CD4-positive, CD25-positive, alpha-beta regulatory T cell (primary cell): Measurements from ENCODE around the gene HOXA4. TPM values are rescaled to one million over a fixed set of nuclear protein-coding genes. Genes with fewer than 3 reads are reported as not detected.

ENCODE experiments used
- ATAC-seq, 2 donors: fragments of 150-1000 bp; cut with Tn5 transposase; one replicate each; pipeline ENCODE4 v1.10.0; 2021; ENCODE audit warnings: low read depth in 2 of 2, moderate number of reproducible peaks in 2 of 2, moderate library complexity in 1 of 2
- DNase-seq, 3 donors: peaks; one replicate each; pipeline versions ENCODE4 v3.0.0 to v3.0.0-alpha.2; 2012 to 2022; ENCODE audit warnings: mixed read lengths in 1 of 3
- H3K27ac ChIP-seq: one replicate; pipeline ENCODE4 v1.7.0; 2013; ENCODE audit warnings: mild to moderate bottlenecking, low read length; ENCODE audit not compliant: insufficient read depth, poor library complexity, severe bottlenecking
- H3K27me3 ChIP-seq: one replicate; pipeline ENCODE4 v1.7.0; 2013; ENCODE audit warnings: low read length; ENCODE audit not compliant: control insufficient read depth, insufficient read depth
- H3K36me3 ChIP-seq: one replicate; pipeline ENCODE4 v1.7.0; 2013; ENCODE audit warnings: mild to moderate bottlenecking, low read length, moderate library complexity; ENCODE audit not compliant: control insufficient read depth, insufficient read depth
- H3K4me1 ChIP-seq: 2 replicates; pipeline ENCODE4 v1.7.0; 2013; ENCODE audit warnings: mild to moderate bottlenecking, low read length; ENCODE audit not compliant: insufficient read depth, control insufficient read depth, poor library complexity, severe bottlenecking
- H3K4me3 ChIP-seq: one replicate; pipeline ENCODE4 v1.7.0; 2013; ENCODE audit warnings: low read depth, mild to moderate bottlenecking, low read length, moderate library complexity
- H3K9me3 ChIP-seq, 2 experiments: 1 replicate in 1 of 2; 2 replicates in 1 of 2; pipeline ENCODE4 v1.7.0; 2013; ENCODE audit warnings: low read length in 2 of 2, mild to moderate bottlenecking in 1 of 2, moderate library complexity in 1 of 2; ENCODE audit not compliant: control insufficient read depth in 2 of 2
- H3K27ac Mint-ChIP-seq, 3 donors: one replicate each; pipeline ENCODE4 v1.8.0; 2020 to 2022; ENCODE audit warnings: mild to moderate bottlenecking in 3 of 3, mixed read lengths in 3 of 3, moderate library complexity in 2 of 3
- H3K27me3 Mint-ChIP-seq: one replicate; pipeline ENCODE4 v1.8.0; 2022; ENCODE audit warnings: mild to moderate bottlenecking, mixed read lengths
- H3K36me3 Mint-ChIP-seq: one replicate; pipeline ENCODE4 v1.8.0; 2020; ENCODE audit warnings: mixed read lengths
- H3K4me1 Mint-ChIP-seq, 4 donors: one replicate each; pipeline ENCODE4 v1.8.0; 2020 to 2022; ENCODE audit warnings: mixed read lengths in 4 of 4, mild to moderate bottlenecking in 1 of 4
- H3K4me3 Mint-ChIP-seq, 4 donors: one replicate each; pipeline ENCODE4 v1.8.0; 2020 to 2022; ENCODE audit warnings: mild to moderate bottlenecking in 4 of 4, mixed read lengths in 4 of 4, moderate library complexity in 3 of 4
- H3K9me3 Mint-ChIP-seq, 7 donors: one replicate each; pipeline ENCODE4 v1.8.0; 2020 to 2022; ENCODE audit warnings: mixed read lengths in 7 of 7, mild to moderate bottlenecking in 3 of 7, moderate library complexity in 2 of 7
- polyA plus RNA-seq, 4 donors: library from polyadenylated mRNA; unstranded; fragments of 300-500 nt; fragmentation: Illumina TruSeq; gene quantifications; one replicate each; pipeline ENCODE4 v1.2.3, GENCODE V29; 2021
- total RNA-seq: library from RNA; stranded (reverse); gene quantifications from one replicate; pipeline ENCODE4 v1.2.3, GENCODE V29; 2022

Gene HOXA4
- total and polyA plus RNA-seq, 5 donors from 2014 or later = 0.13 to 0.18 TPM; not detected in 3

DNA sequence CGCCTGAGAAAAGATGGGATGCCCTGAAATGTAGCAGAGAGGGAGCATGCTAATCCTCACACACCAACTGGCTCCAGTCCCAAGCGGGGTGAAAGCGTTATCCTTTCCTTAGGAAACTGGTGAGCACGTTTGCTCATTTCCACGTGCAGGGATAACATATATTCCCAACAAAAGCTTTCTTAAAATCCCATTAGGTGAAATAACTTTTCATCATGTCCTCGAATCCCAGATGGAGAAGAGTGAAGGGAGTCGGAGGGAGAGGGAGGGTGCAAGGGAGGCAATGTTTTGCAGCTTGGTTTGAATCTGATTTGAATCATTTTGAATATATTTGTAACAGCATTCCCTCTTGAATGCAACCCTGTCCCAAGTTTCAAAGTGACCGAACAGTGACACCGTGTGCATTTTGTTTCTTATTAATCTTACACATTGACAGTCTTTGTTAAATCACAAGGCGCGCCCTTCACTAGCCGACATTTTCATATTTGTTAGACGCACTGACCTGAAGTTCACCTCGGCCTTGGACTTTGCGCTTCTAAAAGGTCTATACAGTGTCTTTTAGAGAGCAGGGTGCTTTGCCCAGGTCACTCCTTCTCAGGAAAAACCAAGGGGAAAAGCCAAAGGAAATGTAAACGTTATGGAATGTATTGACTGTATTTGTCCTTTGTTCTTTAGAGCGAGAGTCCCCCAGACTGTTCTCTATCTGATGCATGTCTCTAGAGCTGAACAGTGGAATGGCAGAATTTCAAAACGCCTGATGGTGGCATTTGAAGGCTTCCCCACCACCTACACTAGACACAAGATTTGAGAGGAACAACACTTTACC, 3.1 kb upstream of the HOXA4 start:
- H3K27ac Mint-ChIP-seq = no peak overlapping the region
- no peak for DNase-seq
- Histone ChIP-seq H3K9me3 (no peaks in the 10 kb centered on the region), H3K4me1 (peaks cover 3% of the 10 kb centered on the region), H3K36me3 (no peaks in the 10 kb centered on the region), H3K4me3 (no peak overlapping the region), H3K27me3 (peaks cover 35% of the 10 kb centered on the region), H3K27ac (no peak overlapping the region)
- H3K4me3 Mint-ChIP-seq = no peak overlapping the region
- ATAC-seq = no peak
- H3K36me3 Mint-ChIP-seq = no peaks in the 10 kb centered on the region
- peaks cover 76% of the 10 kb centered on the region for H3K27me3 Mint-ChIP-seq
- H3K9me3 Mint-ChIP-seq = peaks cover 0 to 2% (median 0%) of the 10 kb centered on the region in 7 donors
- H3K4me1 Mint-ChIP-seq = peaks cover 0 to 7% (median 0%) of the 10 kb centered on the region in 4 donors

DNA sequence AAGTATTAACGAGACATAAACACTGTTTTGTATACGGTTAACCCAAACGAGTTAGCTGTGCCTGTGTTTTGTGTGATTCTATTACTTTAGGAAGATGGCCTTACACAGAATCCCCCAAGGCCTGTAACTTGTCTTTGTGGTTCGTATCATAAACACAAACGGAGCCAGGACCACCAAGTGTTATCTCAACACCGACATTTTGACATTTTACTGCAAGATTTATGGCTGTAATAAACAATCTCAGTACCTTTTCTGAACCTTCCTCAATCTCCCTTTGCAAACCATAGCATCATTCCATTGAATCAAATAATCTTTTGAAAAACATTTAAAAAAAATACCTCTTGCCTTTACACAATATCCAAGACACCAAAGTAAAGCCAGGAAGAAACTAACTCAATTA, 2.4 kb upstream of the HOXA4 start:
- DNase-seq = no peak
- peaks cover 0 to 2% (median 0%) of the 10 kb centered on the region in 7 donors for H3K9me3 Mint-ChIP-seq
- H3K27ac ChIP-seq = no peak overlapping the region
- no peak overlapping the region for H3K27ac Mint-ChIP-seq
- peaks cover 3% of the 10 kb centered on the region for H3K4me1 ChIP-seq
- peaks cover 0 to 7% (median 0%) of the 10 kb centered on the region in 4 donors for H3K4me1 Mint-ChIP-seq
- no peaks in the 10 kb centered on the region for H3K9me3 ChIP-seq
- no peak for ATAC-seq
- peaks cover 74% of the 10 kb centered on the region for H3K27me3 Mint-ChIP-seq
- peaks cover 39% of the 10 kb centered on the region for H3K27me3 ChIP-seq
- H3K36me3 Mint-ChIP-seq = no peaks in the 10 kb centered on the region
- no peaks in the 10 kb centered on the region for H3K36me3 ChIP-seq
- H3K4me3 Mint-ChIP-seq = no peak overlapping the region
- H3K4me3 ChIP-seq = no peak overlapping the region

DNA sequence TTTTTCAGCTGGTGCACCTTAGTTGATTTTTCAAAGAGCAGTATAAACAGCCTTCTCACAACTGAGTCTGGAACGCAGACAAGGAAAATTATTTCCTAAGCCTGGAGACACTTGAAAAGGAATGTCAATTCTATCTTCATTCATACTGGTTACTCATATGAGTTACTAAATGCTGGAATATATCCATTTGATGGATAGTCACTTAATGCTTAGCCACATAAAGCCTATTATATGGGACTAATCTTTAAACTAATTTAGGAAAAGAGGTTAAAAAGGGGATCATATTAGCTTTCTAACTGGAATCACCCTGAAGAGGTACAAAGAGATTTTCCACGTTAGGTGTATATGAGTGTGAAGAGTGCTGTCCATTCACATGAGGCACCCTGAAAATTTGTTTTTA, 1.7 kb upstream of the HOXA4 start:
- H3K4me1 ChIP-seq = peaks cover 3% of the 10 kb centered on the region
- Mint-ChIP-seq H3K27ac (no peak overlapping the region), H3K27me3 (peaks cover 72% of the 10 kb centered on the region), H3K4me1 (peaks cover 0 to 7% (median 0%) of the 10 kb centered on the region in 4 donors), H3K4me3 (peak overlapping the region in 2 of 4 donors; percentile 7 to 57), H3K9me3 (peaks cover 0 to 4% (median 0%) of the 10 kb centered on the region in 7 donors), H3K36me3 (no peaks in the 10 kb centered on the region)
- no peak overlapping the region for H3K27ac ChIP-seq
- H3K9me3 ChIP-seq = no peaks in the 10 kb centered on the region
- ATAC-seq = no peak
- H3K27me3 ChIP-seq = peaks cover 40% of the 10 kb centered on the region
- no peak overlapping the region for H3K4me3 ChIP-seq
- no peaks in the 10 kb centered on the region for H3K36me3 ChIP-seq
- DNase-seq = no peak

DNA sequence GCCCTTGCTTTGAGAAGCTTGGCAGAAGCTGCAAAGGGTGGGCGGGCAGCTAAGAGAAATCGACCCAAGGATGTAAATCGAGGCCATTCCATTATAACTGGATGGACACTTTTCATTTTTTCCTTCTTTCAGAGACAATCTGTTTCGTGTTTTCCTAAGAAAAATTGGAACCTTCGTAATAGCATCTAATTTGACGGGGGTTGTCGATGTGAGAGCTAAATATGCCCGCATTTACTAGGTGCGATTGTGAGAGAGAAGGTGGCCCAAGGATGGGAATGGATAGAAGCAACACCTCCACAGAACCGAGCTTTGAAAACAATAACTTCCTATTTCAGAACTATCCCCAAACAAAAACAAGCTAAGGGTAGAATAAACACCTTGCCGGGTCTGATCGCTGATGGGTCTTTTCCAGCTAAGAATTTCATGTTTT, 848 bp upstream of the HOXA4 start:
- H3K27ac ChIP-seq = no peak overlapping the region
- no peak overlapping the region for H3K27ac Mint-ChIP-seq

DNA sequence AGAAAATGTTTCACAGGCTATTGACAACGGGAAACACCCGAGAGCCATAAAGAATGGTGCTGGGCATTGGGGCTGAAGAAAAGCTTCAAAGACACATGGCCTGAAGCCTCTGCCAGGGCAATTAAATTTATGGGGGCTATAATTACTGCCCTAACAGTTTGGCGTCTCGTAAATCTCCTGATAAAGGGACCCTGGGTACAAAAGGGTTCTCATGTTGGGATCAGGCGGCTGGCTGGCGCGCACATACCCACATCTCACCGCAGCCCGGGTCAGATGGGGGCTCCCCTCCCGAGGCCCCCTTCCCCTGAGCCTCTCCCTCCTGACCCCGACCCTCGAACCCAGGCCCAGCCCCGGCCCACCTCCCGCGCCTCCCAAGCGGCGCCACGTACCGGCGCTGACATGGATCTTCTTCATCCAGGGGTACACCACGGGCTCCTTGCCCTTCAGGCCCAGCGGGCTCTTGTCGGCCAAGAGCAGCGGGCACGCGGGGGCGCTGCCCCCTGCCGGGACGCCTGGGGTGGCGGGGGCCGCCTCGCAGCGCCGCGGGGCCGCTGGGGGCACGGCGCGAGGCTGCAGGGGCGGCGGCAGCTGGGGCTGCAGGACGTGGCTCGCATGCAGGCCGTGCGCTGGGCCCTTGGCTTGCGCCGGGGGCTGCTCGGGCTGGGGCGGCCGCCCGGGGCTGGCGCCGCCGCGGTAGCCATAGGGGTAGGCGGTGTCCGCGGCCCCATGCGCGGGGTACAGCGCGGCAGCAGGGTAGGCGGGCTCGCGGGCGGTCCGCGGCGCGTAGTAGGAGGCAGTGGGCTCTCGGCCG, 623 bp downstream of the HOXA4 start:
- H3K27me3 Mint-ChIP-seq = peaks cover 66% of the 10 kb centered on the region
- Histone ChIP-seq H3K9me3 (no peaks in the 10 kb centered on the region), H3K27ac (no peak overlapping the region), H3K27me3 (peaks cover 29% of the 10 kb centered on the region), H3K4me3 (no peak overlapping the region), H3K36me3 (no peaks in the 10 kb centered on the region), H3K4me1 (peaks cover 3% of the 10 kb centered on the region)
- no peak overlapping the region for H3K27ac Mint-ChIP-seq
- no peak for DNase-seq
- H3K36me3 Mint-ChIP-seq = no peaks in the 10 kb centered on the region
- H3K4me1 Mint-ChIP-seq = peaks cover 0 to 7% (median 0%) of the 10 kb centered on the region in 4 donors
- ATAC-seq = peak in 1 of 2 donors; percentile 7
- H3K4me3 Mint-ChIP-seq = peak overlapping the region in 3 of 4 donors; percentile 23 to 77 (median 61)
- H3K9me3 Mint-ChIP-seq = peaks cover 0 to 4% (median 0%) of the 10 kb centered on the region in 7 donors

More for the DNA sequence above, 848 bp upstream of the HOXA4 start:
- DNase-seq = no peak
- no peaks in the 10 kb centered on the region for H3K36me3 Mint-ChIP-seq
- Histone ChIP-seq H3K9me3 (no peaks in the 10 kb centered on the region), H3K4me1 (peaks cover 3% of the 10 kb centered on the region), H3K27me3 (peaks cover 41% of the 10 kb centered on the region), H3K4me3 (peak overlapping the region; percentile 43), H3K36me3 (no peaks in the 10 kb centered on the region)
- no peak for ATAC-seq
- H3K4me3 Mint-ChIP-seq = peak overlapping the region; percentile 49 to 90 (median 70)
- peaks cover 66% of the 10 kb centered on the region for H3K27me3 Mint-ChIP-seq
- H3K4me1 Mint-ChIP-seq = peaks cover 0 to 7% (median 0%) of the 10 kb centered on the region in 4 donors
- H3K9me3 Mint-ChIP-seq = peaks cover 0 to 4% (median 0%) of the 10 kb centered on the region in 7 donors

DNA sequence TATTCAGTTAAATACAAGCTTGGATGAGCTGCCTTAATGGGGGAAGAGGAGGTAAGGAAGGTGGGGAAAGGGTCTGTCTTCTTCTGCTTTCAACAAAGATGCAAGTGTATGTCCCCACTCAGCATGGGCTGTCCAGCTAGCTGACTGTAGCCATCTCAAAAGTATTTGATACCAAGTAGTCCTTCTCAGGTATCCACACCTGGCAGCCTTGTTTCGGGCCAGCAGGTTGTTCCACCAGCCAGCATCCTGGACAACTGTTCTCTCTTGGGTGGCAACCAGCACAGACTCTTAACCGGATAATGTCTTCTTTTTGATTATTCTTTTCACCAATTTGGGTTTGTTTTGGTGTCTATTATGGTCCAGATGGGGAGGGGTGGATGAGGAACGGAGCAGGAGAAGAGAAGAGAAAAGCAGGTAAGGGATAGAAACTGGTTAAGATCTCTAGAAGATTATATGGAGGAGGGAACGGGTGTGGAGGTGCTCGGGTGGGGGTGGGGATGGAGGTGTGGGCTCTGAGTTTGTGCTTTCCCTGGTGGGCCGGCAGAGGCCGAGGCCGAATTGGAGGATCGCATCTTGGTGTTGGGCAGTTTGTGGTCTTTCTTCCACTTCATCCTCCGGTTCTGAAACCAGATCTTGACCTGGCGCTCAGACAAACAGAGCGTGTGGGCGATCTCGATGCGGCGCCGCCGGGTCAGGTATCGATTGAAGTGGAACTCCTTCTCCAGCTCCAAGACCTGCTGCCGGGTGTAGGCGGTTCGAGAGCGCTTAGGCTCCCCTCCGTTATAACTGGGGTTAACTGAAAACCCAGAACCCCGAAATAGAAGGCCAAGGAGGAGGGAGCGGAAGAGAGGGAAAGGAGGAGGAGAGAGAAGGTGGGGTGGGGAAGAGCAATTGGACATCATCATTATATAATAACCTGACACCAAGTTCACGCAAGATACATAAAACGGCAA, 1.5 kb downstream of the HOXA4 start:
- Mint-ChIP-seq H3K9me3 (peaks cover 0 to 4% (median 0%) of the 10 kb centered on the region in 7 donors), H3K4me3 (peak overlapping the region; percentile 23 to 77 (median 62)), H3K27ac (peak overlapping the region in 1 of 3 donors; percentile 80), H3K36me3 (no peaks in the 10 kb centered on the region), H3K4me1 (peaks cover 0 to 7% (median 0%) of the 10 kb centered on the region in 4 donors), H3K27me3 (peaks cover 63% of the 10 kb centered on the region)
- no peak for DNase-seq
- ATAC-seq = no peak
- Histone ChIP-seq H3K4me3 (no peak overlapping the region), H3K27me3 (peaks cover 24% of the 10 kb centered on the region), H3K36me3 (no peaks in the 10 kb centered on the region), H3K9me3 (no peaks in the 10 kb centered on the region), H3K27ac (no peak overlapping the region), H3K4me1 (peaks cover 3% of the 10 kb centered on the region)

DNA sequence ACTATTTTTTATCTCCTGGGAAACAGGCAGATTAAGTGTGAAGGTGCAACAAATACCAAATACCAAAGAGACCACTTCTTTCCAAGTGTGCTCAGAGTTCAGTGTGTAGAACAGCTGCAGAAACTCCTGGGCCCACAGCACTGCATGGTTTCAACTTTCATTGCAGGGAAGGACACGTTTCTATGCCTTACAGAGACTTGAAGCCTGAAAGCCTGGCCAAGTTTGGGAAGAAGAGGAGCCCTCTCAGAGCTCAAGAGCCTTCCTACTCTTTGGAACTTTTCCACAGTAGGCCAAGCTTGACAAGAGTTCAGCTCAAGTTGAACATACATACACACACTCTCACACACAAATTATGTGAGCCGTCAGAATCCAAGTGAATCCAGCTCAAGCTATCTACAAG, 2.5 kb downstream of the HOXA4 start:
- peaks cover 24% of the 10 kb centered on the region for H3K27me3 ChIP-seq
- no peaks in the 10 kb centered on the region for H3K36me3 Mint-ChIP-seq
- peaks cover 54% of the 10 kb centered on the region for H3K27me3 Mint-ChIP-seq
- peaks cover 0 to 4% (median 0%) of the 10 kb centered on the region in 7 donors for H3K9me3 Mint-ChIP-seq
- H3K36me3 ChIP-seq = no peaks in the 10 kb centered on the region
- H3K4me3 Mint-ChIP-seq = peak overlapping the region in 1 of 4 donors; percentile 11
- peaks cover 0 to 7% (median 0%) of the 10 kb centered on the region in 4 donors for H3K4me1 Mint-ChIP-seq
- peaks cover 3% of the 10 kb centered on the region for H3K4me1 ChIP-seq
- no peak overlapping the region for H3K4me3 ChIP-seq
- ATAC-seq (no peak), DNase-seq (no peak)
- H3K27ac Mint-ChIP-seq = no peak overlapping the region
- no peak overlapping the region for H3K27ac ChIP-seq
- no peaks in the 10 kb centered on the region for H3K9me3 ChIP-seq
